H9 (cell line): Measurements from ENCODE around the gene ATP13A3. TPM values are rescaled to one million over a fixed set of nuclear protein-coding genes. Genes with fewer than 3 reads are reported as not detected.

ENCODE experiments used
- DNase-seq: peaks from one replicate; pipeline ENCODE4 v3.0.0-alpha.2; 2017
- H2AFZ ChIP-seq: one replicate; pipeline ENCODE4 v1.6.1; 2013; ENCODE audit warnings: mild to moderate bottlenecking, low read length, control low read depth, moderate library complexity
- H2AK5ac ChIP-seq: 2 replicates; pipeline ENCODE4 v1.6.1; 2013; ENCODE audit warnings: low read length, control low read depth, mixed read lengths; ENCODE audit not compliant: insufficient read length
- H2BK120ac ChIP-seq: one replicate; pipeline ENCODE4 v1.6.1; 2013; ENCODE audit warnings: low read depth, mild to moderate bottlenecking, low read length, control low read depth, inconsistent platforms; ENCODE audit not compliant: poor library complexity, severe bottlenecking
- H2BK12ac ChIP-seq: 2 replicates; pipeline ENCODE4 v1.6.1; 2013; ENCODE audit warnings: low read length, control low read depth, mixed read lengths, low read depth; ENCODE audit not compliant: insufficient read length
- H2BK15ac ChIP-seq: 2 replicates; pipeline ENCODE4 v1.6.1; 2013; ENCODE audit warnings: low read depth, low read length, control low read depth
- H2BK20ac ChIP-seq: one replicate; pipeline ENCODE4 v1.6.1; 2013; ENCODE audit warnings: low read depth, mild to moderate bottlenecking, low read length, control low read depth, inconsistent platforms; ENCODE audit not compliant: poor library complexity, severe bottlenecking
- H2BK5ac ChIP-seq: 2 replicates; pipeline ENCODE4 v1.6.1; 2013; ENCODE audit warnings: low read length, control low read depth, mixed read lengths; ENCODE audit not compliant: insufficient read length
- H3K14ac ChIP-seq: 2 replicates; pipeline ENCODE4 v1.6.1; 2013; ENCODE audit warnings: low read length, control low read depth; ENCODE audit not compliant: insufficient read depth
- H3K18ac ChIP-seq: 2 replicates; pipeline ENCODE4 v1.6.1; 2013; ENCODE audit warnings: low read depth, mild to moderate bottlenecking, mixed read lengths, low read length, control low read depth; ENCODE audit not compliant: insufficient read length
- H3K23ac ChIP-seq: 2 replicates; pipeline ENCODE4 v1.6.1; 2013; ENCODE audit warnings: low read length, control low read depth, mixed read lengths, low read depth; ENCODE audit not compliant: insufficient read length
- H3K23me2 ChIP-seq: 2 replicates; pipeline ENCODE4 v1.6.1; 2013; ENCODE audit warnings: low read depth, mild to moderate bottlenecking, mixed read lengths, low read length, control low read depth; ENCODE audit not compliant: insufficient read length, poor library complexity, severe bottlenecking
- H3K27ac ChIP-seq: 2 replicates; pipeline ENCODE4 v1.5.1; 2013; ENCODE audit warnings: low read length, control low read depth, mixed read lengths, low read depth; ENCODE audit not compliant: insufficient read length
- H3K27me3 ChIP-seq: 2 replicates; pipeline ENCODE4 v1.6.1; 2013; ENCODE audit warnings: low read length, control low read depth, inconsistent platforms; ENCODE audit not compliant: insufficient read depth
- H3K4ac ChIP-seq: 2 replicates; pipeline ENCODE4 v1.6.1; 2013; ENCODE audit warnings: low read depth, mild to moderate bottlenecking, control low read depth, inconsistent platforms, low read length, moderate library complexity
- H3K4me1 ChIP-seq: 2 replicates; pipeline ENCODE4 v1.6.1; 2013; ENCODE audit warnings: low read length, control low read depth, inconsistent platforms; ENCODE audit not compliant: insufficient read depth
- H3K4me2 ChIP-seq: 2 replicates; pipeline ENCODE4 v1.6.1; 2013; ENCODE audit warnings: low read length, control low read depth, mixed read lengths; ENCODE audit not compliant: insufficient read length, insufficient read depth
- H3K56ac ChIP-seq: 2 replicates; pipeline ENCODE4 v1.6.1; 2013; ENCODE audit warnings: low read depth, mild to moderate bottlenecking, mixed read lengths, low read length, control low read depth; ENCODE audit not compliant: insufficient read length
- H3K79me1 ChIP-seq: 2 replicates; pipeline ENCODE4 v1.6.1; 2013; ENCODE audit warnings: low read depth, mild to moderate bottlenecking, moderate library complexity, low read length, control low read depth, inconsistent platforms; ENCODE audit not compliant: insufficient read depth, poor library complexity, severe bottlenecking
- H3K79me2 ChIP-seq: 2 replicates; pipeline ENCODE4 v1.6.1; 2013; ENCODE audit warnings: low read length, control low read depth, inconsistent platforms; ENCODE audit not compliant: insufficient read depth
- H3K9ac ChIP-seq: 2 replicates; pipeline ENCODE4 v1.6.1; 2013; ENCODE audit warnings: low read length, control low read depth, mixed read lengths; ENCODE audit not compliant: insufficient read length; ENCODE audit errors: extremely low read depth
- H3K9me3 ChIP-seq: one replicate; pipeline ENCODE4 v1.6.1; 2013; ENCODE audit warnings: low read depth, low read length, inconsistent platforms; ENCODE audit not compliant: control insufficient read depth
- H3T11ph ChIP-seq: one replicate; pipeline ENCODE4 v1.6.1; 2013; ENCODE audit warnings: mild to moderate bottlenecking, low read length, control low read depth, inconsistent platforms
- H4K20me1 ChIP-seq: one replicate; pipeline ENCODE4 v1.6.1; 2013; ENCODE audit not compliant: control insufficient read depth, insufficient read length, insufficient read depth
- H4K5ac ChIP-seq: 2 replicates; pipeline ENCODE4 v1.6.1; 2013; ENCODE audit warnings: low read depth, mild to moderate bottlenecking, mixed read lengths, low read length, control low read depth; ENCODE audit not compliant: insufficient read length
- H4K8ac ChIP-seq: replicated peaks from 2 replicates; pipeline ENCODE4 v1.6.1; 2013; ENCODE audit warnings: low read length, control low read depth, mixed read lengths, low read depth; ENCODE audit not compliant: insufficient read length
- H4K91ac ChIP-seq: 2 replicates; pipeline ENCODE4 v1.6.1; 2013; ENCODE audit warnings: low read depth, mild to moderate bottlenecking, moderate library complexity, mixed read lengths, low read length, control low read depth; ENCODE audit not compliant: insufficient read length
- H3K27ac Mint-ChIP-seq, 3 experiments: 2 replicates in 2 of 3; 3 replicates in 1 of 3; pipeline ENCODE4 v1.8.0; 2020 to 2021; ENCODE audit warnings: mixed read lengths in 3 of 3, mild to moderate bottlenecking in 1 of 3, moderate library complexity in 1 of 3
- H3K27me3 Mint-ChIP-seq: 2 replicates; pipeline ENCODE4 v1.8.0; 2021; ENCODE audit warnings: low read depth, mild to moderate bottlenecking, moderate library complexity, mixed read lengths
- H3K36me3 Mint-ChIP-seq, 3 experiments: 2 replicates in 2 of 3; 3 replicates in 1 of 3; pipeline ENCODE4 v1.8.0; 2020 to 2021; ENCODE audit warnings: low read depth in 3 of 3, mixed read lengths in 3 of 3; ENCODE audit not compliant: insufficient read depth in 1 of 3
- H3K4me1 Mint-ChIP-seq, 2 experiments: 2 replicates each; pipeline ENCODE4 v1.8.0; 2020; ENCODE audit warnings: mixed read lengths in 2 of 2
- H3K4me3 Mint-ChIP-seq, 2 experiments: 2 replicates in 1 of 2; 3 replicates in 1 of 2; pipeline ENCODE4 v1.8.0; 2020 to 2021; ENCODE audit warnings: mild to moderate bottlenecking in 2 of 2, mixed read lengths in 2 of 2, moderate library complexity in 1 of 2
- H3K9me3 Mint-ChIP-seq, 2 experiments: 2 replicates in 1 of 2; 3 replicates in 1 of 2; pipeline ENCODE4 v1.8.0; 2020; ENCODE audit warnings: mild to moderate bottlenecking in 2 of 2, mixed read lengths in 2 of 2, moderate library complexity in 1 of 2
- WGBS: extraction: QIAGEN DNeasy Blood & Tissue Kit; methylation state at CpG from one replicate; pipeline ENCODE4 v1.1.7; 2013; ENCODE audit warnings: missing lambda C conversion rate, low lambda C conversion rate, mixed read lengths; ENCODE audit not compliant: insufficient read length; ENCODE audit errors: extremely low coverage; 5-methylcytosine and 5-hydroxymethylcytosine counted together
- total RNA-seq: library from RNA; stranded (reverse); gene quantifications from 2 replicates; pipeline ENCODE4 v1.2.1, GENCODE V29; 2021
- TF ChIP-seq, protein P1 (sequence below): fragments of 200-600 bp; sonication (generic); conservative IDR thresholded peaks from 3 replicates; pipeline ENCODE4 v1.8.0; 2021; ENCODE audit warnings: antibody characterized with exemption, mild to moderate bottlenecking

The ATP13A3 gene
- total RNA-seq, 1 experiment from 2014 or later = 78.5 TPM

DNA sequence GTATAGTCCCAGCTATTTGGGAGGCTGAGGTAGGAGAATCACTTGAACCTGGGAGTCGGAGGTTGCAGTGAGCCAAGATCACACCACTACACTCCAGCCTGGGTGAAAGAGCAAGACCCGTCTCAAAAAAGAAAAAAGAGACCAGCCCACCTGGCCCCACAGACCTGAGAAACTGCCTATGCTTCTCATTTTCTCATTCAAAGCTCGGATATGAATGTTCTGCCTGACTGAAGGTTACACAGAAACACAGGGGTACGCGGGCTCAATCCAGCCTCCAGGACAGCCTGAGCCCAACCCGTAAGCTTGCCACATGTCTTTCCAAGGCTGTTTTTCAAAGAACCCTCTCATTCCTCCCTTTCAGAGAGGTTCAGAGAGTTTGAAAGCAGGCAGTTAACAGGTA lies 107.6 kb downstream of the ATP13A3 start:
- Mint-ChIP-seq H3K27ac (no peak overlapping the region), H3K36me3 (no peaks in the 10 kb centered on the region), H3K4me3 (no peak overlapping the region), H3K9me3 (no peaks in the 10 kb centered on the region), H3K27me3 (peaks cover 9% of the 10 kb centered on the region), H3K4me1 (peaks cover 44 to 68% of the 10 kb centered on the region in 2 experiments)
- DNase-seq = no peak
- H2BK5ac ChIP-seq = no peak overlapping the region
- no peaks in the 10 kb centered on the region for H3K79me2 ChIP-seq
- H4K91ac ChIP-seq = no peak overlapping the region
- TF ChIP-seq, protein P1, sequence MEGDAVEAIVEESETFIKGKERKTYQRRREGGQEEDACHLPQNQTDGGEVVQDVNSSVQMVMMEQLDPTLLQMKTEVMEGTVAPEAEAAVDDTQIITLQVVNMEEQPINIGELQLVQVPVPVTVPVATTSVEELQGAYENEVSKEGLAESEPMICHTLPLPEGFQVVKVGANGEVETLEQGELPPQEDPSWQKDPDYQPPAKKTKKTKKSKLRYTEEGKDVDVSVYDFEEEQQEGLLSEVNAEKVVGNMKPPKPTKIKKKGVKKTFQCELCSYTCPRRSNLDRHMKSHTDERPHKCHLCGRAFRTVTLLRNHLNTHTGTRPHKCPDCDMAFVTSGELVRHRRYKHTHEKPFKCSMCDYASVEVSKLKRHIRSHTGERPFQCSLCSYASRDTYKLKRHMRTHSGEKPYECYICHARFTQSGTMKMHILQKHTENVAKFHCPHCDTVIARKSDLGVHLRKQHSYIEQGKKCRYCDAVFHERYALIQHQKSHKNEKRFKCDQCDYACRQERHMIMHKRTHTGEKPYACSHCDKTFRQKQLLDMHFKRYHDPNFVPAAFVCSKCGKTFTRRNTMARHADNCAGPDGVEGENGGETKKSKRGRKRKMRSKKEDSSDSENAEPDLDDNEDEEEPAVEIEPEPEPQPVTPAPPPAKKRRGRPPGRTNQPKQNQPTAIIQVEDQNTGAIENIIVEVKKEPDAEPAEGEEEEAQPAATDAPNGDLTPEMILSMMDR = no peak
- H2AK5ac ChIP-seq = no peak overlapping the region
- H2BK12ac ChIP-seq = no peak overlapping the region
- no peak overlapping the region for H2BK15ac ChIP-seq
- H3T11ph ChIP-seq = no peak overlapping the region
- no peak overlapping the region for H2BK120ac ChIP-seq
- H3K4ac ChIP-seq = no peak overlapping the region
- no peak overlapping the region for H3K4me2 ChIP-seq
- no peaks in the 10 kb centered on the region for H3K23me2 ChIP-seq
- no peak overlapping the region for H3K23ac ChIP-seq
- no peaks in the 10 kb centered on the region; the same call in 1 of the 2 replicates for H3K4me1 ChIP-seq
- H4K8ac ChIP-seq = no peak overlapping the region
- no peaks in the 10 kb centered on the region for H3K9me3 ChIP-seq
- no peak overlapping the region for H2BK20ac ChIP-seq
- no peak overlapping the region for H3K56ac ChIP-seq
- no peak overlapping the region for H3K14ac ChIP-seq
- no CpG with 5 or more reads among the region's 6 CpGs for WGBS
- no peak overlapping the region for H2AFZ ChIP-seq
- H3K79me1 ChIP-seq = no peaks in the 10 kb centered on the region
- H3K27ac ChIP-seq = no peak overlapping the region
- H3K18ac ChIP-seq = no peak overlapping the region
- no peak overlapping the region for H4K5ac ChIP-seq
- no peaks in the 10 kb centered on the region for H4K20me1 ChIP-seq
- H3K9ac ChIP-seq = no peak overlapping the region
- H3K27me3 ChIP-seq = no peaks in the 10 kb centered on the region
